Choroid plexus epithelial cell (primary cell): ENCODE data around the gene PTPRT.

Source experiments
- DNase-seq: peaks from one replicate; pipeline ENCODE4 v3.0.0-alpha.2; 2010; ENCODE audit warnings: low read depth
- H3K4me3 ChIP-seq: 2 replicates; pipeline ENCODE4 v1.5.1; 2011; ENCODE audit warnings: low read depth, mild to moderate bottlenecking, control low read depth, low read length, moderate library complexity
- TF ChIP-seq, protein P1 (sequence below): conservative IDR thresholded peaks from 2 replicates; pipeline ENCODE4 v1.5.1; 2011; ENCODE audit warnings: low read depth, mild to moderate bottlenecking, control low read depth, inconsistent platforms, low read length, moderate library complexity

Gene PTPRT

GRCh38 chr20:42442716-42443115 lies 747.0 kb downstream of the PTPRT start:
- H3K4me3 ChIP-seq: no peak overlapping the region
- DNase-seq: no peak
- TF ChIP-seq, protein P1, sequence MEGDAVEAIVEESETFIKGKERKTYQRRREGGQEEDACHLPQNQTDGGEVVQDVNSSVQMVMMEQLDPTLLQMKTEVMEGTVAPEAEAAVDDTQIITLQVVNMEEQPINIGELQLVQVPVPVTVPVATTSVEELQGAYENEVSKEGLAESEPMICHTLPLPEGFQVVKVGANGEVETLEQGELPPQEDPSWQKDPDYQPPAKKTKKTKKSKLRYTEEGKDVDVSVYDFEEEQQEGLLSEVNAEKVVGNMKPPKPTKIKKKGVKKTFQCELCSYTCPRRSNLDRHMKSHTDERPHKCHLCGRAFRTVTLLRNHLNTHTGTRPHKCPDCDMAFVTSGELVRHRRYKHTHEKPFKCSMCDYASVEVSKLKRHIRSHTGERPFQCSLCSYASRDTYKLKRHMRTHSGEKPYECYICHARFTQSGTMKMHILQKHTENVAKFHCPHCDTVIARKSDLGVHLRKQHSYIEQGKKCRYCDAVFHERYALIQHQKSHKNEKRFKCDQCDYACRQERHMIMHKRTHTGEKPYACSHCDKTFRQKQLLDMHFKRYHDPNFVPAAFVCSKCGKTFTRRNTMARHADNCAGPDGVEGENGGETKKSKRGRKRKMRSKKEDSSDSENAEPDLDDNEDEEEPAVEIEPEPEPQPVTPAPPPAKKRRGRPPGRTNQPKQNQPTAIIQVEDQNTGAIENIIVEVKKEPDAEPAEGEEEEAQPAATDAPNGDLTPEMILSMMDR: no peak

GRCh38 chr20:42441864-42442331 lies 747.8 kb downstream of the PTPRT start:
- TF ChIP-seq, protein P1: no peak
- no peak overlapping the region for H3K4me3 ChIP-seq
- no peak for DNase-seq

GRCh38 chr20:42441196-42441863 lies 748.4 kb downstream of the PTPRT start:
- no peak overlapping the region for H3K4me3 ChIP-seq
- DNase-seq: no peak
- TF ChIP-seq, protein P1: no peak

DNA sequence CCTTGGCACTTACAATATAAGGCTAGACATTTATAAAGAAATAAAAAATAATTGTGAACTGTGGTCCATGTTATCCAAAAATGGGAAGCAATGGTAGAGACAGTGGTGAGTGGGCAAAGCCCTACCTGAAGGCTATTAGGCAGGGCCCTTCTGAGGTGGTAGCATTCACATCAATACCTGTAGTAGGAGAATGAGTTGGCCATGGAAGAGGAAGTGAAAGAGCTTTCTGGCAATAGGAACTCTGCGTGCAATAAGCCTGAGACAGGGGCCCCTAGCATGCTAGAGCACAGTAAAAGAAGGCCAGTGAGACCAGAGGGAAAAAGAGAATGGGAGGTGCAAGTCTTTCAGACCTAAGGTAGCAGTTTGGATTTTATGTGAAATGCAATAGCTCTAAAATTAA lies 754.5 kb downstream of the PTPRT start:
- H3K4me3 ChIP-seq: no peak overlapping the region
- TF ChIP-seq, protein P1: no peak
- no peak for DNase-seq

GRCh38 chr20:42432496-42433334 lies 757.0 kb downstream of the PTPRT start:
- no peak for DNase-seq
- TF ChIP-seq, protein P1: no peak
- no peak overlapping the region for H3K4me3 ChIP-seq

GRCh38 chr20:42430598-42430997 lies 759.1 kb downstream of the PTPRT start:
- TF ChIP-seq, protein P1: no peak
- no peak for DNase-seq
- H3K4me3 ChIP-seq: no peak overlapping the region
